Measurements from ENCODE around the gene GLS. TPM values are rescaled to one million over a fixed set of nuclear protein-coding genes. Genes with fewer than 3 reads are reported as not detected.

Gene GLS
- total RNA-seq, 1 experiment from 2014 or later, result 97.4 TPM

DNA sequence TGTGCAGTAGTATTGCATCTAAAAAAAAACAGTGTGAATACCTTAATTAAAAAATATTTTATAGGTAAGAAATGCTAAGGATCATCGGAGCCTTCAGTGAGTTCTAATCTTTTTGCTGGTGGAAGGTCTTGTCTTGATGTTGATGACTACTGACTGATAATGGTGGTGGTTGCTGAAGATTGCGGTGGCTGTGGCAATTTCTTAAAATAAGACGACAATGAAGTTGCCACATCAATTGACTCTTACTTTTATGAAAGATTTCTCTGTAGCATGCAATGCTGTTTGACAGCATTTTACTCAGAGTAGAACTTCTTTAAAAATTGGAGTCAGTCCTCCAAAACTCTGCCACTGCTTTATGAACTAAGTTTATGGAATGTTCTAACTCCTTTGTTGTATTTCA is 36.2 kb downstream of the GLS start:
- Histone ChIP-seq H3K27me3 (ENCODE audit: insufficient read depth, low read length) (no peaks in the 10 kb centered on the region), H4K20me1 (ENCODE audit: insufficient read depth) (peaks cover 2% of the 10 kb centered on the region; the same call in 1 of the 2 replicates), H3K4me1 (ENCODE audit: control insufficient read depth in 1 of 2, insufficient read depth in 2 of 2, low read length in 2 of 2) (no peaks in the 10 kb centered on the region), H3K9me3 (ENCODE audit: control insufficient read depth in 1 of 2, insufficient read depth in 1 of 2, low read depth in 1 of 2, low read length in 2 of 2) (no peaks in the 10 kb centered on the region), H3K9ac (ENCODE audit: low read length) (no peak overlapping the region), H2AFZ (ENCODE audit: low read depth, low read length, poor library complexity, severe bottlenecking) (no peak overlapping the region), H3K36me3 (ENCODE audit: control insufficient read depth in 1 of 2, insufficient read depth in 2 of 2, low read length in 2 of 2) (peaks cover 12 to 45% of the 10 kb centered on the region in 2 experiments), H3K27ac (ENCODE audit: low read depth, low read length) (no peak overlapping the region), H3K4me2 (ENCODE audit: low read length) (no peak overlapping the region), H3K79me2 (ENCODE audit: insufficient read depth, low read length) (peaks cover 10% of the 10 kb centered on the region; the same call in 1 of the 2 replicates), H3K9me2 (ENCODE audit: insufficient read depth) (no peaks in the 10 kb centered on the region), H3K4me3 (replicated peaks in 1 of 2; ENCODE audit: low read depth in 1 of 2, low read length in 2 of 2) (no peak overlapping the region)
- RAD21 ChIA-PET (ENCODE audit: low non-redundant PET in 1 of 2, low total read pairs in 2 of 2, uncharacterized antibody in 2 of 2, unreplicated experiment in 2 of 2), result no interaction called here
- intact Hi-C loops (cut with micrococcal nuclease), result no loop called here
- POLR2A ChIA-PET, result no interaction called here
- ATAC-seq (no peak), DNase-seq (ENCODE audit: low read depth, low spot score) (no peak)
- TF ChIP-seq SRF (IDR thresholded peaks at IDR 0.05; ENCODE audit: low read depth), result no peak
- CTCF ChIA-PET, result no interaction called here
- BruUV-seq (replicated peaks), result no TSS peak

DNA sequence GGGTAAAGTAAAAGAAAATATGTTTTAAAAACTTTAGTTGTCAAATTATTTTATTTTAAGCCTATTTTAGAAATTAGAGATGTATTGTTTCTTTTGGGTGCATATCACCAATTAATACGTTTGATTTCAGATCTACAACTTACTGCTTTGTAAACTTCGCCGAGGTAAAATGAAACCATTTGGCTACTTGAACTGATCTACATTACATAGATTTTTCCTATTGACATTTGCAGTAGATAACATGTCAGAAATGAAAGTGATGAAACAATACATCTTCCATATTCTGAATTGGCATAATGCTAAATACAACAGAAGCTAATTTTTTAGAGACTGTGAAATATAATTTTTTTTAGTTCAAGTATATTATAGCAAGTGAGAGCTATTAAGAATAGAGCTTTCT is 39.5 kb downstream of the GLS start:
- intact Hi-C loops (cut with micrococcal nuclease), result no loop called here
- DNase-seq (ENCODE audit: low read depth, low spot score), result no peak

DNA sequence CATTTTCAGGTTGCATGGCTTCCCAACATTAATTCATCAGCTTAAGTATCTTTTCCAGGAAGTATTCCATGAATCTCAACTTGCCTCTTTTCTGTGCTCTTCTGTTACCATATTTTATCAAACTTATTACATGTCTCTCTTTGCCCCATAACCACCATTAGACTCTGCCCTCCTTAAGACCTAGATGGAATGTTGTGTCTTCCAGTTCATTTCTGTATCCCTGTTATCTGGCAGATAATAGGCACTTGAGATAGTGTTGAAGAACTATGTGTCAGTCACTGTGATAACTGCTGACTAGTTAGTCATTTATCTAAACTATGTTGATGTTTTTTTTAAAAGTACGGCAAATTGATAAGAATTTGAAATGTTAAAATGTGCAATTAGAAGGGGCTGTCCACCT is 41.8 kb downstream of the GLS start:
- no peak overlapping the region for H3K4me3 ChIP-seq (replicated peaks in 1 of 2; ENCODE audit: low read depth in 1 of 2, low read length in 2 of 2)
- RAD21 ChIA-PET (ENCODE audit: low non-redundant PET in 1 of 2, low total read pairs in 2 of 2, uncharacterized antibody in 2 of 2, unreplicated experiment in 2 of 2), result no interaction called here
- no peaks in the 10 kb centered on the region for H4K20me1 ChIP-seq (ENCODE audit: insufficient read depth)
- no peaks in the 10 kb centered on the region for H3K27me3 ChIP-seq (ENCODE audit: insufficient read depth, low read length)
- no peaks in the 10 kb centered on the region for H3K4me1 ChIP-seq (ENCODE audit: control insufficient read depth in 1 of 2, insufficient read depth in 2 of 2, low read length in 2 of 2)
- peaks cover 6% of the 10 kb centered on the region; the same call in 1 of the 2 replicates for H3K79me2 ChIP-seq (ENCODE audit: insufficient read depth, low read length)
- DNase-seq (ENCODE audit: low read depth, low spot score) (no peak), ATAC-seq (no peak)
- POLR2A ChIA-PET, result no interaction called here
- H3K9me3 ChIP-seq (ENCODE audit: control insufficient read depth in 1 of 2, insufficient read depth in 1 of 2, low read depth in 1 of 2, low read length in 2 of 2), result no peaks in the 10 kb centered on the region
- H2AFZ ChIP-seq (ENCODE audit: low read depth, low read length, poor library complexity, severe bottlenecking), result no peak overlapping the region
- H3K9ac ChIP-seq (ENCODE audit: low read length), result no peak overlapping the region
- CTCF ChIA-PET, result no interaction called here
- no TSS peak for BruUV-seq (replicated peaks)
- H3K27ac ChIP-seq (ENCODE audit: low read depth, low read length), result no peak overlapping the region
- H3K36me3 ChIP-seq (ENCODE audit: control insufficient read depth in 1 of 2, insufficient read depth in 2 of 2, low read length in 2 of 2), result peaks cover 24 to 45% of the 10 kb centered on the region in 2 experiments
- no peak overlapping the region for H3K4me2 ChIP-seq (ENCODE audit: low read length)
- no peaks in the 10 kb centered on the region for H3K9me2 ChIP-seq (ENCODE audit: insufficient read depth)
- intact Hi-C loops (cut with micrococcal nuclease), result no loop called here
- TF ChIP-seq RAD21 (IDR thresholded peaks at IDR 0.05; ENCODE audit: low read depth), result no peak
- no peak for TF ChIP-seq TCF7L2 (IDR thresholded peaks at IDR 0.05; ENCODE audit: borderline replicate concordance, extremely low read depth, insufficient read depth, insufficient read length)
- TF ChIP-seq, protein P1, sequence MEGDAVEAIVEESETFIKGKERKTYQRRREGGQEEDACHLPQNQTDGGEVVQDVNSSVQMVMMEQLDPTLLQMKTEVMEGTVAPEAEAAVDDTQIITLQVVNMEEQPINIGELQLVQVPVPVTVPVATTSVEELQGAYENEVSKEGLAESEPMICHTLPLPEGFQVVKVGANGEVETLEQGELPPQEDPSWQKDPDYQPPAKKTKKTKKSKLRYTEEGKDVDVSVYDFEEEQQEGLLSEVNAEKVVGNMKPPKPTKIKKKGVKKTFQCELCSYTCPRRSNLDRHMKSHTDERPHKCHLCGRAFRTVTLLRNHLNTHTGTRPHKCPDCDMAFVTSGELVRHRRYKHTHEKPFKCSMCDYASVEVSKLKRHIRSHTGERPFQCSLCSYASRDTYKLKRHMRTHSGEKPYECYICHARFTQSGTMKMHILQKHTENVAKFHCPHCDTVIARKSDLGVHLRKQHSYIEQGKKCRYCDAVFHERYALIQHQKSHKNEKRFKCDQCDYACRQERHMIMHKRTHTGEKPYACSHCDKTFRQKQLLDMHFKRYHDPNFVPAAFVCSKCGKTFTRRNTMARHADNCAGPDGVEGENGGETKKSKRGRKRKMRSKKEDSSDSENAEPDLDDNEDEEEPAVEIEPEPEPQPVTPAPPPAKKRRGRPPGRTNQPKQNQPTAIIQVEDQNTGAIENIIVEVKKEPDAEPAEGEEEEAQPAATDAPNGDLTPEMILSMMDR (IDR thresholded peaks at IDR 0.05 in 2 of 3, conservative IDR thresholded peaks at IDR 0.05 in 1 of 3; ENCODE audit: borderline replicate concordance in 1 of 3, insufficient read depth in 1 of 3, low read depth in 2 of 3, low read length in 2 of 3), result no peak
- TF ChIP-seq POLR2AphosphoS5 (IDR thresholded peaks at IDR 0.05; ENCODE audit: low read depth, low read length), result no peak
- TF ChIP-seq POLR2A (IDR thresholded peaks at IDR 0.05; ENCODE audit: borderline replicate concordance, extremely low read depth, insufficient read depth, insufficient read length), result no peak
- no peak for TF ChIP-seq SIN3A (IDR thresholded peaks at IDR 0.05; ENCODE audit: low read depth)
- TF ChIP-seq YY1 (IDR thresholded peaks at IDR 0.05; ENCODE audit: extremely low read depth, insufficient replicate concordance, low read depth, low read length), result no peak
- TF ChIP-seq FOSL1 (IDR thresholded peaks at IDR 0.05; ENCODE audit: low read depth), result no peak
- no peak for TF ChIP-seq SRF (IDR thresholded peaks at IDR 0.05; ENCODE audit: low read depth)
- TF ChIP-seq EZH2 (IDR thresholded peaks at IDR 0.05), result no peak
- no peak for TF ChIP-seq CBX3 (IDR thresholded peaks at IDR 0.05; ENCODE audit: low read depth)
- no peak for TF ChIP-seq CEBPB (IDR thresholded peaks at IDR 0.05; ENCODE audit: low read depth)

More for the DNA sequence above, 39.5 kb downstream of the GLS start:
- H4K20me1 ChIP-seq (ENCODE audit: insufficient read depth), result no peaks in the 10 kb centered on the region
- no peak overlapping the region for H2AFZ ChIP-seq (ENCODE audit: low read depth, low read length, poor library complexity, severe bottlenecking)
- ATAC-seq, result no peak
- peaks cover 26 to 46% of the 10 kb centered on the region in 2 experiments for H3K36me3 ChIP-seq (ENCODE audit: control insufficient read depth in 1 of 2, insufficient read depth in 2 of 2, low read length in 2 of 2)
- ChIA-PET CTCF (no interaction called here), RAD21 (ENCODE audit: low non-redundant PET in 1 of 2, low total read pairs in 2 of 2, uncharacterized antibody in 2 of 2, unreplicated experiment in 2 of 2) (no interaction called here), POLR2A (no interaction called here)
- no peak overlapping the region for H3K4me2 ChIP-seq (ENCODE audit: low read length)
- H3K9me2 ChIP-seq (ENCODE audit: insufficient read depth), result no peaks in the 10 kb centered on the region
- no peak overlapping the region for H3K9ac ChIP-seq (ENCODE audit: low read length)
- no TSS peak for BruUV-seq (replicated peaks)
- no peaks in the 10 kb centered on the region for H3K4me1 ChIP-seq (ENCODE audit: control insufficient read depth in 1 of 2, insufficient read depth in 2 of 2, low read length in 2 of 2)
- H3K27me3 ChIP-seq (ENCODE audit: insufficient read depth, low read length), result no peaks in the 10 kb centered on the region
- H3K27ac ChIP-seq (ENCODE audit: low read depth, low read length), result no peak overlapping the region
- TF ChIP-seq EZH2 (IDR thresholded peaks at IDR 0.05) (no peak), CEBPB (IDR thresholded peaks at IDR 0.05; ENCODE audit: low read depth) (no peak), SIN3A (IDR thresholded peaks at IDR 0.05; ENCODE audit: low read depth) (no peak), CBX3 (IDR thresholded peaks at IDR 0.05; ENCODE audit: low read depth) (no peak)
- H3K9me3 ChIP-seq (ENCODE audit: control insufficient read depth in 1 of 2, insufficient read depth in 1 of 2, low read depth in 1 of 2, low read length in 2 of 2), result no peaks in the 10 kb centered on the region
- no peak overlapping the region for H3K4me3 ChIP-seq (replicated peaks in 1 of 2; ENCODE audit: low read depth in 1 of 2, low read length in 2 of 2)
- peaks cover 10% of the 10 kb centered on the region; the same call in 1 of the 2 replicates for H3K79me2 ChIP-seq (ENCODE audit: insufficient read depth, low read length)

All from HCT116 (cell line).